ENCODE measurements around the gene DNAJC6. TPM values are rescaled to one million over a fixed set of nuclear protein-coding genes. Genes with fewer than 3 reads are reported as not detected.

DNAJC6 gene
- polyA plus RNA-seq, 1 of the 3 experiments (the other 2 are of a cell fraction): 1.9 TPM

- Histone ChIP-seq H3K27me3 (ENCODE audit: insufficient read depth) (no peaks in the 10 kb centered on the region), H3K36me3 (replicated peaks in 1 of 2; ENCODE audit: control insufficient read depth in 1 of 2, insufficient read depth in 2 of 2, low read length in 1 of 2) (no peaks in the 10 kb centered on the region), H2AFZ (ENCODE audit: low read depth) (no peak overlapping the region), H3K9me2 (no peaks in the 10 kb centered on the region), H3K4me2 (no peak overlapping the region), H3K9me3 (no peaks in the 10 kb centered on the region), H4K20me1 (ENCODE audit: insufficient read depth) (no peaks in the 10 kb centered on the region), H3K4me1 (ENCODE audit: control insufficient read depth in 1 of 2, insufficient read depth in 2 of 2, low read depth in 1 of 2, low read length in 1 of 2) (peaks cover 0 to 22% of the 10 kb centered on the region in 2 experiments; a peak in 2 of 4 replicates), H3F3A (replicated peaks; ENCODE audit: insufficient read depth) (no peaks in the 10 kb centered on the region), H3K9ac (no peak overlapping the region), H3K4me3 (ENCODE audit: low read depth in 2 of 2, low read length in 1 of 2) (no peak overlapping the region), H3K27ac (ENCODE audit: low read depth in 2 of 2, low read length in 1 of 2) (no peak overlapping the region; a peak in 1 of 4 replicates), H3K79me2 (ENCODE audit: insufficient read depth) (no peaks in the 10 kb centered on the region)
- ChIA-PET CTCF (interaction anchor here (0.7 to 1.5 kb wide), 3 partner anchors 17 to 46 kb away, joined by 3 to 4 read pairs (median 3); no protein-coding TSS in a partner anchor), POLR2A (interaction anchor here (1.3 to 2.0 kb wide), 2 partner anchors 8 to 15 kb away, joined by 4 to 6 read pairs; partner anchors contain the start of gene DNAJC6)
- whole genome bisulfite sequencing (ENCODE audit: low lambda C conversion rate): 67% methylated on average over 5 of the region's 5 CpGs
- peak; percentile 82 for TF ChIP-seq GATA2 (CRISPR knock-in tag; IDR thresholded peaks at IDR 0.05)
- TF ChIP-seq EZH2phosphoT487 (IDR thresholded peaks at IDR 0.05; ENCODE audit: borderline replicate concordance, low read depth): no peak
- TF ChIP-seq JUND (IDR thresholded peaks at IDR 0.05): no peak
- TF ChIP-seq, protein P1, sequence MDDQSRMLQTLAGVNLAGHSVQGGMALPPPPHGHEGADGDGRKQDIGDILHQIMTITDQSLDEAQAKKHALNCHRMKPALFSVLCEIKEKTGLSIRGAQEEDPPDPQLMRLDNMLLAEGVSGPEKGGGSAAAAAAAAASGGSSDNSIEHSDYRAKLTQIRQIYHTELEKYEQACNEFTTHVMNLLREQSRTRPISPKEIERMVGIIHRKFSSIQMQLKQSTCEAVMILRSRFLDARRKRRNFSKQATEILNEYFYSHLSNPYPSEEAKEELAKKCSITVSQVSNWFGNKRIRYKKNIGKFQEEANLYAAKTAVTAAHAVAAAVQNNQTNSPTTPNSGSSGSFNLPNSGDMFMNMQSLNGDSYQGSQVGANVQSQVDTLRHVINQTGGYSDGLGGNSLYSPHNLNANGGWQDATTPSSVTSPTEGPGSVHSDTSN (IDR thresholded peaks at IDR 0.05): no peak
- no peak for TF ChIP-seq MXI1 (IDR thresholded peaks at IDR 0.05; ENCODE audit: low read depth, low read length)
- no peak for TF ChIP-seq RFX5 (IDR thresholded peaks at IDR 0.05; ENCODE audit: low read length)
- no peak for TF ChIP-seq CTCF (IDR thresholded peaks at IDR 0.05)
- DNase-seq: peak; percentile 52
Observed at GRCh38 chr1:65317866-65318653, 8.7 kb downstream of the DNAJC6 start.

- peak; percentile 12 for DNase-seq
- H3K27me3 ChIP-seq (ENCODE audit: insufficient read depth): no peaks in the 10 kb centered on the region
- H2AFZ ChIP-seq (ENCODE audit: low read depth): no peak overlapping the region
- H3K4me2 ChIP-seq: no peak overlapping the region
- H3K9me3 ChIP-seq: no peaks in the 10 kb centered on the region
- TF ChIP-seq USF1 (IDR thresholded peaks at IDR 0.05; ENCODE audit: borderline replicate concordance, low read depth): no peak
- TF ChIP-seq NFIC (IDR thresholded peaks at IDR 0.05; ENCODE audit: borderline replicate concordance): no peak
- no peak for TF ChIP-seq NRF1 (IDR thresholded peaks at IDR 0.05; ENCODE audit: low read depth, low read length)
- no peak for TF ChIP-seq YY1 (IDR thresholded peaks at IDR 0.05; ENCODE audit: low read depth)
- no peak for TF ChIP-seq RAD21 (IDR thresholded peaks at IDR 0.05; ENCODE audit: low read length)
- TF ChIP-seq TEAD4 (IDR thresholded peaks at IDR 0.05; ENCODE audit: borderline replicate concordance, insufficient read depth): no peak
- TF ChIP-seq POLR2AphosphoS5 (IDR thresholded peaks at IDR 0.05; ENCODE audit: low read depth, low read length): no peak
- no peak for TF ChIP-seq CTCF (IDR thresholded peaks at IDR 0.05)
- TF ChIP-seq TCF12 (IDR thresholded peaks at IDR 0.05): no peak
- TF ChIP-seq RFX5 (IDR thresholded peaks at IDR 0.05; ENCODE audit: low read length): no peak
- no peak for TF ChIP-seq RXRA (IDR thresholded peaks at IDR 0.05; ENCODE audit: borderline replicate concordance, low read depth)
- no peaks in the 10 kb centered on the region for H3K36me3 ChIP-seq (replicated peaks in 1 of 2; ENCODE audit: control insufficient read depth in 1 of 2, insufficient read depth in 2 of 2, low read length in 1 of 2)
- H3K4me3 ChIP-seq (ENCODE audit: low read depth in 2 of 2, low read length in 1 of 2): no peak overlapping the region
- peak overlapping the region in 1 of 2 experiments; percentile 53; a peak in 1 of 4 replicates for H3K27ac ChIP-seq (ENCODE audit: low read depth in 2 of 2, low read length in 1 of 2)
- H4K20me1 ChIP-seq (ENCODE audit: insufficient read depth): no peaks in the 10 kb centered on the region
- no peaks in the 10 kb centered on the region for H3K9me2 ChIP-seq
- POLR2A ChIA-PET: interaction anchor here (2.0 kb wide), 1 partner anchor 9 kb away, joined by 6 read pairs; the partner anchor contains the start of gene DNAJC6
- 87% methylated on average over 3 of the region's 3 CpGs for WGBS (ENCODE audit: low lambda C conversion rate)
- no peaks in the 10 kb centered on the region for H3K79me2 ChIP-seq (ENCODE audit: insufficient read depth)
- H3F3A ChIP-seq (replicated peaks; ENCODE audit: insufficient read depth): no peaks in the 10 kb centered on the region
- peaks cover 0 to 22% of the 10 kb centered on the region in 2 experiments; a peak in 2 of 4 replicates for H3K4me1 ChIP-seq (ENCODE audit: control insufficient read depth in 1 of 2, insufficient read depth in 2 of 2, low read depth in 1 of 2, low read length in 1 of 2)
- no peak overlapping the region for H3K9ac ChIP-seq
- CTCF ChIA-PET: interaction anchor here (1.5 kb wide), 1 partner anchor 18 kb away, joined by 4 read pairs; no protein-coding TSS in a partner anchor
Observed at GRCh38 chr1:65319141-65319540, 9.8 kb downstream of the DNAJC6 start.
